ENCODE results near the gene PLAU.
"Not testable (repeated sequence)": the region's sequence is repeated elsewhere in the genome, so short reads cannot be mapped to it uniquely, and the experiment has no call there.

The PLAU gene

GRCh38 chr10:73924935-73925334, 14.0 kb downstream of the PLAU start:
- DNase-seq, result no peak

DNA sequence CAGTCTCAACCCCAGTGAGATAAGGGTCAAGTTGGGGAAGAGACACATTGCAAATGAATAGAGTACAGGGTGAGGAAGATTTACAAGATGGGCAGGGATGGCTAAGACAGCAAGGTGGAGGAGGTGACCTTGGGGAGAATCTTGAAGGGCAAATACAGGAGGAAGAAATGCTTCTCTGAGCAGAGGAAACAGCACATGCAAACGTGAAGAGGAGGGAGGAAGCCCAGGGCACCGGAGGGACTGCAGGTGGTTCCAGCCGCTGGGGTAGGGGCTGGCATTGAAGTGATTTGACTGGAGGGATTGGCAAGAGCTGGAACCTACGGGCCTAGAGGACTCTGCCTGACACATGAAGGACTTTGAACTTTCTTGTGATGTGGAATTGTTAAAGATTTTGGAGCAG, 14.6 kb downstream of the PLAU start:
- no peak for DNase-seq

GRCh38 chr10:73926152-73926764, 15.3 kb downstream of the PLAU start:
- no peak for DNase-seq

GRCh38 chr10:73930630-73931327, 19.8 kb downstream of the PLAU start:
- DNase-seq, result not testable (repeated sequence)

- no peak for DNase-seq
Observed at GRCh38 chr10:73931767-73932619, 21.1 kb downstream of the PLAU start.

- DNase-seq, result no peak
Observed at GRCh38 chr10:73932620-73933112, 21.7 kb downstream of the PLAU start.

DNA sequence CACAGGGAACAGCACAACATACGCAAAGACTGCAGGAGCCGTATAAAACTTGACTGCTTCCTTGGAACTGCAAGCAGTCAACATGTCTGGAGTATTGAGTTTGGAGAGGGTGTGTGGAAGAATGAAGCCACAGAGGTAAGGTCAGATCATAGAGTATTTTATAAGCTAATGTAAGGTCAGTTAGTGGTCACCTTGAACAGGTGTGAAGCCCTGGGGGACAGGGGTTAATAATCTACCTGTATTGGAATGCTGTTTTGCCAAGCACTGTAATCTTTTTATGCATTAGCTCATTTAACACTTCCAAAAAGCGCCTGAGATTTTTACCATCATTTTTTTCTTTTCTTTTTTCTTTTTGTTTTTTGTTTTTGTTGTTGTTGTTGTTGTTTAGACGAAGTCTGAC, 23.1 kb downstream of the PLAU start:
- DNase-seq, result no peak

GRCh38 chr10:73935895-73936294, 25.0 kb downstream of the PLAU start:
- no peak for DNase-seq

DNA sequence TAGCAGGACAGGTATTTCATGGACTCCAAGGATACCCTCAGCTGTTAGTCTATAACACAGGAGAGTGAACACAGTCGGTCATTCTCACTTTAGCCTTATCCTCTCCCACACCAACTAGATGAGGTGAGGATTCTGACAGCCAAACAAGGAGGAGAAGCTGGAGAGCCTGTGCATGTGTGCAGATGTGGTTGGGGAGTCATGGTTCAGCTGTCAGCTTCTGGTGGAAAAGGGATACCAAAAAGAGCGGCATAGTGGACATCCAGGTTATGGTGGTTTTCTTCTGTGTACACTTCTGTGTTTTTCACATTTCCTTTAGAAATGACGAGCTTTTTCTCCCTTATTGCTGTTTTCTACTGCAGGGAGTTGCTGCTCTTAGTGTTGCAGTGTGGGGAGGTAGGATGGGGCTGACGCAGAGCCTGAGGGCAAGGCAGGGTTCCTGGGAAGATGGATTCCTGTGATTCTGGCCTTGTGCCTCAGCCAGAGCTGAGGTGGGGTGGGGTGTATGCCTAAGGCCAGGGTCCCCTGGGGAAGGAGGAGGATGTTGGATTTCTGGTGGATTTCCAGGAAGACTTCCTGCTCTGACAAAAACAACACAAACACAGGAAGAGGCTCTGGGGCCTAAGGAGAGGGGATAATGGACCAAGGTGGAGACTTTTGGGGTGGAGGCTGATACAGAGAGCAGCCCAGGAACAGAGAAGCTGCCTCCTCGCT, 26.6 kb downstream of the PLAU start:
- DNase-seq, result no peak

GRCh38 chr10:73940634-73941221, 29.8 kb downstream of the PLAU start:
- DNase-seq, result peak in 1 of 2 experiments; percentile 30

DNA sequence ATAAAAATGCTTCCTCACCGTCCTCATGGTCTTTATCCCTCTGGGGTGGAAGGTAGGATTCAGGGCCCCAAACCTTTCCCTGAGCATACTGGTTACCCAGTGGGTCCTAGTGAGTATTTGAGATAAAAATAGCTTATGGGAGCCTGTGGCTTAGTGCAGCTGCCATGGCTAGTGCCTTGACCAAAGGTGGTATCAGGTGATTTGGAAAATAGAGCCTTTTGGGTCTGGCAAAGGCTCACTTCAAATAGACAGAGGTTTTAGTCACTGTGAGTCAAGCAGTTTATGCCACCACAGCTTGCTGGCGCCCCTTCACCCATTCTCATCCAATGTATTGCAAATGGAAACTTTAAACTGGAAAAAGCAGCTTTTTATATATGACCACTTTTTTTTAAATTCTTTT, 30.4 kb downstream of the PLAU start:
- DNase-seq, result no peak

DNA sequence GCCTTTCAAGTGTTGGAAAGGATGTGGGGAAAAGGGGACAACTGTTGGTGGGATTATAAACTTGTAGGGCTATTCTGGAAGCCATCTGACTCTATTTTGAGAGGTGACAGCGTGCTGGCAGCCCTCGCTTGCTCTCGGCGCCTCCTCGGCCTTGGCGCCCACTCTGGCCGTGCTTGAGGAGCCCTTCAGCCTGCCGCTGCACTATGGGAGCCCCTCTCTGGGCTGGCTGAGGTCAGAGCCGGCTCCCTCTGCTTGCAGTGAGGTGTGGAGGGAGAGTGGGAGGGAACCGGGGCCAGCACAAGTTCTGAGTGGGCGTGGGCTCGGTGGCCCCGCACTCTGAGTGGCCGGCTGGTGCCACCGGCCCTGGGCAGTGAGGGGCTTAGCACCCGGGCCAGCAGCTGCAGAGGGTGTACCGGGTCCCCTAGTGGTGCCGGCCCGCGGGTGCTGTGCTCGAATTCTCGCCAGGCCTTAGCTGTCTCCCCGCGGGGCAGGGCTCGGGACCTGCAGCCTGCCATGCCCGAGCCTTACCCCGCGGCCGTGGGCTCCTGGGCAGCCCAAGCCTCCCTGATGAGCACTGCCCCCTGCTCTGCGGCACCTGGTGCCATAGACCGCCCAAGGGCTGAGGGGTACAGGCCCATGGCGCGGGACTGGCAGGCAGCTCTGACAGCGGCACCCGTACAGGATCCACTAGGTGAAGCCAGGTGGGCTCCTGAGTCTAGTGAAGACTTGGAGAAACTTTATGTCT, 33.6 kb downstream of the PLAU start:
- DNase-seq, result no peak

GRCh38 chr10:73946253-73947145, 35.6 kb downstream of the PLAU start:
- no peak for DNase-seq

GRCh38 chr10:73948947-73949633, 38.2 kb downstream of the PLAU start:
- no peak for DNase-seq

- DNase-seq, result no peak
Observed at GRCh38 chr10:73950155-73950948, 39.4 kb downstream of the PLAU start.

- no peak for DNase-seq
Observed at GRCh38 chr10:73953665-73954064, 42.7 kb downstream of the PLAU start.

DNA sequence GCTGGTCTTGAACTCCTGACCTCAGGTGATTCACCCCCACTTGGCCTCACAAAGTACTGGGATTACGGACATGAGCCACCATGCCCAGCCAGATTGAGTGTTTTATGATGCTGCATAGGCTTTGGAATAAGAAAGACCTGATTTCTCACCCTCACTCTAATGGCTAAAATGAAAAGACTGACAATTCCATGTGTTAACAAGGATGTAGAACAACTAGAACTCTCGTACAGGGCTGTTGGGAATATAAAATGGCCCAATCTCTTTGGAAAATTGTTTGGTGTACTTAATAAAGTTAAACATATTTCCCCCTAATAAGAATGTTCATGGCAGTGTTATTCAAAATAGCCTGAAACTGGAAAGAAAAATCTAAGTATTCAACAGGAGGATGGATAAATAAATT, 43.8 kb downstream of the PLAU start:
- DNase-seq, result no peak

- no peak for DNase-seq
Observed at GRCh38 chr10:73955719-73956118, 44.8 kb downstream of the PLAU start.

Data from NCI-H1930 (cell line).